GM12878 (cell line): ENCODE measurements around the gene DNAJC12. TPM values are rescaled to one million over a fixed set of nuclear protein-coding genes. Genes with fewer than 3 reads are reported as not detected.

ENCODE experiments used
- BACH1 ChIP-seq: fragments of 450-650 bp; IDR thresholded peaks from 2 replicates; pipeline ENCODE4 v1.6.1; 2017; ENCODE audit warnings: mild to moderate bottlenecking, borderline replicate concordance
- BCL11A ChIP-seq: IDR thresholded peaks from 2 replicates; pipeline ENCODE4 v1.6.1; 2011; ENCODE audit warnings: low read depth, low read length
- BRCA1 ChIP-seq: IDR thresholded peaks from 2 replicates; pipeline ENCODE4 v1.6.1; 2011; ENCODE audit warnings: low read depth, low read length, improper control_type of control experiment
- CBX3 ChIP-seq: fragments of 200-600 bp; sonication (generic); IDR thresholded peaks from 2 replicates; pipeline ENCODE4 v1.6.1; 2016; ENCODE audit warnings: low read depth, borderline replicate concordance
- CEBPB ChIP-seq, 2 experiments: fragments of 150-350 bp in 1 of 2; IDR thresholded peaks; 2 replicates each; pipeline ENCODE4 v1.6.1; 2012 to 2014; ENCODE audit warnings: low read depth in 2 of 2, low read length in 2 of 2, borderline replicate concordance in 1 of 2, inconsistent platforms in 1 of 2
- CHD4 ChIP-seq: fragments of 200-600 bp; sonication (generic); IDR thresholded peaks from 2 replicates; pipeline ENCODE4 v1.6.1; 2016; ENCODE audit warnings: mild to moderate bottlenecking
- EED ChIP-seq: sonication (generic); IDR thresholded peaks from 2 replicates; pipeline ENCODE4 v1.6.1; 2016; ENCODE audit warnings: antibody characterized with exemption, low read depth
- FOXK2 ChIP-seq: fragments of 450-650 bp; IDR thresholded peaks from 2 replicates; pipeline ENCODE4 v1.6.1; 2017; ENCODE audit warnings: mild to moderate bottlenecking, moderate library complexity
- GATAD2B ChIP-seq: fragments of 450-650 bp; conservative IDR thresholded peaks from 2 replicates; pipeline ENCODE4 v1.6.1; 2017; ENCODE audit warnings: low read depth, mild to moderate bottlenecking, moderate library complexity
- IKZF1 ChIP-seq: fragments of 450-650 bp; conservative IDR thresholded peaks from 2 replicates; pipeline ENCODE4 v1.6.1; 2017; ENCODE audit warnings: antibody characterized with exemption, mild to moderate bottlenecking
- IKZF2 ChIP-seq, 2 experiments: fragments of 450-650 bp; IDR thresholded peaks; 2 replicates each; pipeline ENCODE4 v1.6.1; 2017; ENCODE audit warnings: mild to moderate bottlenecking in 2 of 2, moderate library complexity in 2 of 2
- KAT2A ChIP-seq: conservative IDR thresholded peaks from 2 replicates; pipeline ENCODE4 v1.6.1; 2011; ENCODE audit warnings: low read depth, low read length; ENCODE audit not compliant: control insufficient read depth
- MLLT1 ChIP-seq: fragments of 450-650 bp; IDR thresholded peaks from 2 replicates; pipeline ENCODE4 v1.6.1; 2016; ENCODE audit warnings: mild to moderate bottlenecking
- NFYA ChIP-seq: IDR thresholded peaks from 2 replicates; pipeline ENCODE4 v1.6.1; 2011; ENCODE audit warnings: low read depth, mild to moderate bottlenecking, low read length, improper control_type of control experiment, borderline replicate concordance
- NR2C1 ChIP-seq: fragments of 450-650 bp; IDR thresholded peaks from 2 replicates; pipeline ENCODE4 v1.6.1; 2017; ENCODE audit warnings: antibody characterized with exemption, mild to moderate bottlenecking, moderate library complexity
- PAX5 ChIP-seq: IDR thresholded peaks from 2 replicates; pipeline ENCODE4 v1.6.1; 2011; ENCODE audit warnings: low read depth, low read length, borderline replicate concordance
- PML ChIP-seq: IDR thresholded peaks from 2 replicates; pipeline ENCODE4 v1.6.1; 2012; ENCODE audit warnings: low read length, inconsistent platforms
- RAD21 ChIP-seq: IDR thresholded peaks from 2 replicates; pipeline ENCODE4 v1.6.1; 2011; ENCODE audit warnings: mild to moderate bottlenecking, low read depth, low read length, moderate library complexity; ENCODE audit not compliant: insufficient read depth
- RAD51 ChIP-seq: fragments of 450-650 bp; IDR thresholded peaks from 2 replicates; pipeline ENCODE4 v1.6.1; 2016; ENCODE audit warnings: moderate library complexity, mild to moderate bottlenecking, inconsistent platforms
- SMAD1 ChIP-seq: fragments of 450-650 bp; IDR thresholded peaks from 2 replicates; pipeline ENCODE4 v1.6.1; 2018; ENCODE audit warnings: mild to moderate bottlenecking, low read depth; ENCODE audit not compliant: partially characterized antibody
- SREBF1 ChIP-seq: IDR thresholded peaks from 2 replicates; pipeline ENCODE4 v1.6.1; 2012; ENCODE audit warnings: mild to moderate bottlenecking, low read length
- ZNF384 ChIP-seq: IDR thresholded peaks from 2 replicates; pipeline ENCODE4 v1.6.1; 2012; ENCODE audit warnings: low read depth, mild to moderate bottlenecking, low read length, improper control_type of control experiment, borderline replicate concordance
- ZZZ3 ChIP-seq: IDR thresholded peaks from 2 replicates; pipeline ENCODE4 v1.6.1; 2011; ENCODE audit warnings: low read depth; ENCODE audit not compliant: control insufficient read depth, insufficient read length
- polyA plus RNA-seq, 11 experiments: library from polyadenylated mRNA; depleted of rRNA in 4 of 11; unstranded in 6 of 11; stranded (reverse) in 5 of 11; fragments of >200 nt; fragmentation: Nextera tagmentation in 4 of 11; fragmentation: Illumina TruSeq in 1 of 11; extraction: Ambion mirVana in 4 of 11; extraction: Trizol in 1 of 11; gene quantifications; 1 replicate in 1 of 11; 2 replicates in 10 of 11; pipeline versions ENCODE4 v1.2.1 to v1.2.3, GENCODE V29; 2011 to 2016; ENCODE audit warnings: inconsistent platforms in 2 of 11, missing spikeins in 2 of 11, low read depth in 1 of 11
- total RNA-seq, 4 experiments: library from RNA; depleted of rRNA in 3 of 4; stranded (reverse); fragments of >200 nt in 3 of 4; fragmentation: Illumina TruSeq in 1 of 4; extraction: Trizol in 1 of 4; gene quantifications; 2 replicates each; pipeline versions ENCODE4 v1.2.1 to v1.2.3, GENCODE V29; 2013 to 2021
- TF ChIP-seq, protein P1 (sequence below), 3 experiments: IDR thresholded peaks in 2 of 3; conservative IDR thresholded peaks in 1 of 3; 2 replicates each; pipeline ENCODE4 v1.5.1; 2011; ENCODE audit warnings: low read depth in 3 of 3, low read length in 3 of 3, mild to moderate bottlenecking in 3 of 3, control low read depth in 2 of 3, moderate library complexity in 2 of 3, inconsistent platforms in 1 of 3, mixed read lengths in 1 of 3; ENCODE audit not compliant: control insufficient read depth in 2 of 3, insufficient read depth in 1 of 3; ENCODE audit errors: extremely low read depth in 1 of 3
- TF ChIP-seq, protein P2 (sequence below): fragments of 450-650 bp; IDR thresholded peaks from 2 replicates; pipeline ENCODE4 v1.6.1; 2017; ENCODE audit warnings: mild to moderate bottlenecking, low read depth, inconsistent platforms; ENCODE audit not compliant: poor library complexity, severe bottlenecking
- TF ChIP-seq, protein P3 (sequence below): fragments of 450-650 bp; IDR thresholded peaks from 2 replicates; pipeline ENCODE4 v1.6.1; 2016; ENCODE audit warnings: mild to moderate bottlenecking

Gene DNAJC12
- total and polyA plus RNA-seq, 10 of the 15 experiments (the other 5 are each of a cell fraction or from before 2014, with no cell fraction given): 1.1 to 4.5 (median 3.0) TPM

DNA sequence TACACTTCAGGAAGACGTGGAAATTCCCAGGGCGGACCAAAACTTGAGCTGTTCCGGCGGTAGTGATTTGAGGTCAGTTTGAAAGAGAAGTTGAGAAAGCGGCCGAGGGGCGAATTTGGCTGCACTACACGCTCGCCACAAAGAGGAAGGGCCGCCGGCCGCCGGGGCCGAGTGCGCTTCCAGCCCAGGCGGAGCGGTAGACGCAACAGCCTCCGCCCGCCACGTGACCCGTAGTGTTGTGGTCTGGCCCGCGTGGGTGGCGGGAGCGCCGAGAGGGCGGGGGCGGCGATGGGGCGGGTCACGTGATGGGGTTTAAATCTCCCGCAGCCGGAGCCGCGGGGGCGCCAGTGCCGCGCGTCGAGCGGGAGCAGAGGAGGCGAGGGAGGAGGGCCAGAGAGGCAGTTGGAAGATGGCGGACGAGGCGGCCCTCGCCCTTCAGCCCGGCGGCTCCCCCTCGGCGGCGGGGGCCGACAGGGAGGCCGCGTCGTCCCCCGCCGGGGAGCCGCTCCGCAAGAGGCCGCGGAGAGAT is 46.4 kb upstream of the DNAJC12 start, which contains the start of gene SIRT1 (continued):
- TF ChIP-seq, protein P1, sequence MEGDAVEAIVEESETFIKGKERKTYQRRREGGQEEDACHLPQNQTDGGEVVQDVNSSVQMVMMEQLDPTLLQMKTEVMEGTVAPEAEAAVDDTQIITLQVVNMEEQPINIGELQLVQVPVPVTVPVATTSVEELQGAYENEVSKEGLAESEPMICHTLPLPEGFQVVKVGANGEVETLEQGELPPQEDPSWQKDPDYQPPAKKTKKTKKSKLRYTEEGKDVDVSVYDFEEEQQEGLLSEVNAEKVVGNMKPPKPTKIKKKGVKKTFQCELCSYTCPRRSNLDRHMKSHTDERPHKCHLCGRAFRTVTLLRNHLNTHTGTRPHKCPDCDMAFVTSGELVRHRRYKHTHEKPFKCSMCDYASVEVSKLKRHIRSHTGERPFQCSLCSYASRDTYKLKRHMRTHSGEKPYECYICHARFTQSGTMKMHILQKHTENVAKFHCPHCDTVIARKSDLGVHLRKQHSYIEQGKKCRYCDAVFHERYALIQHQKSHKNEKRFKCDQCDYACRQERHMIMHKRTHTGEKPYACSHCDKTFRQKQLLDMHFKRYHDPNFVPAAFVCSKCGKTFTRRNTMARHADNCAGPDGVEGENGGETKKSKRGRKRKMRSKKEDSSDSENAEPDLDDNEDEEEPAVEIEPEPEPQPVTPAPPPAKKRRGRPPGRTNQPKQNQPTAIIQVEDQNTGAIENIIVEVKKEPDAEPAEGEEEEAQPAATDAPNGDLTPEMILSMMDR (IDR thresholded peaks at IDR 0.05 in 2 of 3, conservative IDR thresholded peaks at IDR 0.05 in 1 of 3; ENCODE audit: control insufficient read depth in 2 of 3, extremely low read depth in 1 of 3, insufficient read depth in 1 of 3, low read depth in 3 of 3, low read length in 3 of 3): peak in 1 of 3 experiments; percentile 15; a peak in 1 of 6 replicates
- TF ChIP-seq SREBF1 (no peak), CEBPB (IDR thresholded peaks at IDR 0.05; ENCODE audit: borderline replicate concordance in 1 of 2, low read depth in 2 of 2, low read length in 2 of 2) (no peak), MLLT1 (peak; percentile 18; the same call in 1 of the 2 replicates), BCL11A (no peak), ZZZ3 (no peak), RAD21 (no peak), BACH1 (0 out of 2 replicates have a peak, but pooled peaks have one; percentile 21), CHD4 (no peak), SMAD1 (no peak), EED (peak; percentile 67), IKZF1 (peak; percentile 78), ZNF384 (no peak), CBX3 (no peak), PAX5 (no peak; the same call in 1 of the 2 replicates), PML (peak; percentile 78), FOXK2 (no peak; the same call in 1 of the 2 replicates), NFYA (no peak), GATAD2B (no peak; the same call in 1 of the 2 replicates), BRCA1 (no peak), IKZF2 (IDR thresholded peaks at IDR 0.05) (peak; percentile 66 to 71; a peak in 3 of 4 replicates), KAT2A (no peak), RAD51 (peak; percentile 98), NR2C1 (no peak)
- TF ChIP-seq, protein P2, sequence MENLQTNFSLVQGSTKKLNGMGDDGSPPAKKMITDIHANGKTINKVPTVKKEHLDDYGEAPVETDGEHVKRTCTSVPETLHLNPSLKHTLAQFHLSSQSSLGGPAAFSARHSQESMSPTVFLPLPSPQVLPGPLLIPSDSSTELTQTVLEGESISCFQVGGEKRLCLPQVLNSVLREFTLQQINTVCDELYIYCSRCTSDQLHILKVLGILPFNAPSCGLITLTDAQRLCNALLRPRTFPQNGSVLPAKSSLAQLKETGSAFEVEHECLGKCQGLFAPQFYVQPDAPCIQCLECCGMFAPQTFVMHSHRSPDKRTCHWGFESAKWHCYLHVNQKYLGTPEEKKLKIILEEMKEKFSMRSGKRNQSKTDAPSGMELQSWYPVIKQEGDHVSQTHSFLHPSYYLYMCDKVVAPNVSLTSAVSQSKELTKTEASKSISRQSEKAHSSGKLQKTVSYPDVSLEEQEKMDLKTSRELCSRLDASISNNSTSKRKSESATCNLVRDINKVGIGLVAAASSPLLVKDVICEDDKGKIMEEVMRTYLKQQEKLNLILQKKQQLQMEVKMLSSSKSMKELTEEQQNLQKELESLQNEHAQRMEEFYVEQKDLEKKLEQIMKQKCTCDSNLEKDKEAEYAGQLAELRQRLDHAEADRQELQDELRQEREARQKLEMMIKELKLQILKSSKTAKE: no peak
- TF ChIP-seq, protein P3, sequence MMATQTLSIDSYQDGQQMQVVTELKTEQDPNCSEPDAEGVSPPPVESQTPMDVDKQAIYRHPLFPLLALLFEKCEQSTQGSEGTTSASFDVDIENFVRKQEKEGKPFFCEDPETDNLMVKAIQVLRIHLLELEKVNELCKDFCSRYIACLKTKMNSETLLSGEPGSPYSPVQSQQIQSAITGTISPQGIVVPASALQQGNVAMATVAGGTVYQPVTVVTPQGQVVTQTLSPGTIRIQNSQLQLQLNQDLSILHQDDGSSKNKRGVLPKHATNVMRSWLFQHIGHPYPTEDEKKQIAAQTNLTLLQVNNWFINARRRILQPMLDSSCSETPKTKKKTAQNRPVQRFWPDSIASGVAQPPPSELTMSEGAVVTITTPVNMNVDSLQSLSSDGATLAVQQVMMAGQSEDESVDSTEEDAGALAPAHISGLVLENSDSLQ: no peak
